Stimulated activated CD8-positive, alpha-beta memory T cell treated with anti-CD3 and anti-CD28 coated beads, Interleukin-7, amount 100 ng/mL, for 48 hours (primary cell): Measurements from ENCODE around the gene PTPRG.

Source experiments
- DNase-seq, 2 donors: peaks; one replicate each; pipeline ENCODE4 v3.0.0-alpha.2; 2020; ENCODE audit warnings: low read depth in 1 of 2; ENCODE audit errors: extremely low read depth in 1 of 2

The PTPRG gene

DNA sequence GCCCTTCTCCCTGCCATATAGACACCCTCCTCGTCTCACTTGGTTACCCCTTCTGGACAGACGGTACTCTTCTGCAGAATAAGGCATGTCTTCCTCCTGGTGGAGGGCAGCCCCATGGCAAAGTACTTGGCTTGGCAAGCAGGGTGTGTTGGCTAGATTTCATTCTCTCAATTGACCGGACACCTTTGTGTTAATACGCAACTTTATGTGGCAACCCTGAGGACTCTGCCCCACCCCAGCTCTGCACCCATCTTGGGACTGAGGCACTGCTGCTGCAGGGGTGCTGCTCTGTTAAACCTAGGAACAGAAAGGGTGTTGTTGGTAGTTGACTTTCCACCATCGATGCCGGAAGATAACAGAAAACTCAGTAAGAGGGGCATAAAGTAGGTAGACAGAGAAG, 55.2 kb downstream of the PTPRG start:
- DNase-seq, result no peak

- no peak for DNase-seq
Observed at GRCh38 chr3:61617041-61617440, 55.7 kb downstream of the PTPRG start.

DNA sequence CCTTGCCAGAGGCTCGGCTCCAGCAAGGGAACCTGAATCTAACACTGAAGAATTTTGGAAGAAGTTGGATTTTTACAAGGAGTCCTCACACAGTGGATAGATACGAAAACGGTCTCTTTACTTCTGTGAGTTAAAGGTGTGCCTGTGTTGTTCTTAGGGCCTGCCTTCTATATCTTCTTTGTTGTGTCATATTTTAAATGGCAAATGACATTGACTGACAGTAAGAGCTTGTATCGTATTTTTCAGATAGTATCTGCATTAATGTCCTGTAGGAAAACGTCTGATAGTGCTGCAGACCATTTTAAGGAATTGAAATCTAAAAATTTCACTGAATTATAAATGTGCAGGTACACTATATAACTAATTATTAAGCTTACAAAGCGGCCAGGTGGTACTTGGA, 56.3 kb downstream of the PTPRG start:
- DNase-seq, result no peak

DNA sequence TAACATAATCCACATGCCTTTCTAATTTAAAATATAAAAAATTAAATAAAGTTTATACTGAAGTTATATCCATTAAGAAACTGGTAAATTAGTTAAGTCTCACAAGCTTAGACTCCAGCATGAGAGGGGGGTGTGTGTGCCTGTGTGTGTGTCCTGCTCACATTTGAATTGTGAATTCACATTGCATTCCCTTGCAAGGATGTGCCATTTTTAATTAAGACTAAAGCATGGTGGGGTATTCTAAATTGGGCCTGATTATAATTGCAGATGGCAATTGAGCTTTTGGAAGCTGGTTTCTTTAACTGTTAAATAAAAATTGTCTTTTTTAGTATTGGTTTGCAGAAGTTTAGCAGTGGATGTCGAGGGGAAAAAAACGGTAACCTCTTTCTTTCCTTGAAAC, 56.9 kb downstream of the PTPRG start:
- DNase-seq, result no peak

DNA sequence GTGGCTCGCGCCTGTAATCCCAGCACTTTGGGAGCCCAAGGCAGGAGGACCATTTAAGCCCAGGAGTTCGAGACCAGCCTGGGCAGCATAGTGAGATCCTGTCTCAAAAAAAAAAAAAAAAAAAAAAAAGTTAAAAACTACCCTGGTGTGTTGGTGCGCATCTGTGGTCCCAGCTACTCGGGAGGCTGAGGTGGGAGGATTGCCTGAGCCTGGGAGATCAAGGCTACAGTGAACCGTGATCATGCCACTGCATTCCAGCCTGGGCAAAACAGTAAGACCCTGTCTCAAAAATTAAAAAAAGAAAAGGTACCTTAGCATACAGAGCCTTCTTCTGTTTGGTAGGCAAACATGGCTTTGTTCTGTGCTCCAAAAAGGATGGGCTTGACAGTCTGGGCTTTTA, 57.5 kb downstream of the PTPRG start:
- no peak for DNase-seq

DNA sequence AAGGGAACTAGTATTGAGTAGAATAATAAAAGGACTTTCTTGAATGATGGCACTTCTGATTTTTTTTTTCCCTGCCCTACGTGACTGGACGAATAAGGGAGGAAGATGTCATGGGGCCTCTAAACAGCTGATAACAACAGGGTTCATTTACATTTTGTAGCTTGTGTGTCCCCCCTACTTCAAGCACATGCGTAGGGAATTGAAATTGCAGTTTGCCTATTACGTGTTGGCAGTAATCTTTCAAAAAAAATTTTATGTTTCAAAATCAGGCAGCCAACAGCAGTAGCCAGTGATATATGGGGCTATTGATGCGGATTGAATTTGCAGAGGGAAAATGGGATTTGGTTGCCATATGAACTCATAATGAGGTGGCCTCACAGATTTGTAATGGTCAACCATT, 58.7 kb downstream of the PTPRG start:
- no peak for DNase-seq

- no peak for DNase-seq
Observed at GRCh38 chr3:61624300-61624699, 62.9 kb downstream of the PTPRG start.

GRCh38 chr3:61625429-61625828, 64.1 kb downstream of the PTPRG start:
- no peak for DNase-seq

DNA sequence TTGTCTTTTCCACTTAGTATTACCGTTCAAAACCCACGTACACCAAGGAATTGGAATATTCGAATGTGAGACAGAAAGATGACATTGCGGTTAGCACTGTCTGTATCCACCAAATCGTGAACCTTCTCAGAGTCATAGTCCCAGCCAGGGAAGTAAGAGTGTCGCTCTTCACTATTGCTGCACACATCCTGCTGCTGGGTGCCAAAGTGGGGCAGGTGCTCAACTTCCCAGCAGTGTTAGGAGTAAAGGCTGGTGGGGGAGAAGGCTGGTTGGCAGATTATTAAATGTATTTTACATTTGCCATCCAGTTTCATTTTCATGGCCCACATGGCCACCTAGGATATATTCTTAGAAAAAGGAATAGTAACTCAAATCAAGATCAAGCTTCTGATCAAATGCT, 65.1 kb downstream of the PTPRG start:
- DNase-seq, result no peak

DNA sequence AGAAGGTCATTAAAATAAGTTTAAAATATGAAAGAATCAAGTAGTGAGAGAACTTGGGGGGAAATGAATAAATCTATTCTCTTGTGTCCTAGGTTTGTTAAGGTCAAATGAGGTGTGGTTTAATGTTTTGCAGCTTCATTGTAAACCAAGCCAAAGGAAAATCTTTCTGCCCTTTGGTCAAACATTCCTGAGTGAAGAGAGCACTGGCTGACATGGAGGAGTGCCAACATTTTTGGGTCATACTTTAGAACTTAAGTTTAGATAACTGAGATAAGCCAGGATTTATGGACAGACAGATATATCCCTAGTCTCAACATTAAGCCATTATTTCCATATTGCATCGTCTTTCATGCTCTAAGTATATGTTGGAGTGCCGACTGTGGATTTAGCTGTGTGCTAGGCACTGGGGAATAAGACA, 66.4 kb downstream of the PTPRG start:
- no peak for DNase-seq

GRCh38 chr3:61628636-61629035, 67.3 kb downstream of the PTPRG start:
- no peak for DNase-seq

DNA sequence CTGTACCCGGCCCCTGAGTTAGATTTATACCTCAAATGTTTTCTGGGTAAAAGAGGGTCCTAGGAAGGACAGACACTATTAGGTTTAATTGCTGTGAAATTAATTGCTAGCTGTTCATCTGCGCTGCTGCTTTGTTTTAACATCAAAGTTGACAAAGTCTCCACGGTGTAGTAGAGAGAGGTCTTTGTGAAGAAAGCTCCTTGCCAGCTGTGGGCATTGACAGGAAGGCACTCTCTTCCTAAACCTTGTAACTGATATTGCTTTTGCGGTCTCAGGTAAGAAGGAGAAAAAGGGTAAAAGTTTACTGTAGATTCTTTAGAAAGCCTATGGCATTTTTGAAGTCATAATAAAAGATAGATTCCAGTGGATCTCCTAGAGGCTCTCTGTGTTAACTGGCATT, 68.1 kb downstream of the PTPRG start:
- no peak for DNase-seq

DNA sequence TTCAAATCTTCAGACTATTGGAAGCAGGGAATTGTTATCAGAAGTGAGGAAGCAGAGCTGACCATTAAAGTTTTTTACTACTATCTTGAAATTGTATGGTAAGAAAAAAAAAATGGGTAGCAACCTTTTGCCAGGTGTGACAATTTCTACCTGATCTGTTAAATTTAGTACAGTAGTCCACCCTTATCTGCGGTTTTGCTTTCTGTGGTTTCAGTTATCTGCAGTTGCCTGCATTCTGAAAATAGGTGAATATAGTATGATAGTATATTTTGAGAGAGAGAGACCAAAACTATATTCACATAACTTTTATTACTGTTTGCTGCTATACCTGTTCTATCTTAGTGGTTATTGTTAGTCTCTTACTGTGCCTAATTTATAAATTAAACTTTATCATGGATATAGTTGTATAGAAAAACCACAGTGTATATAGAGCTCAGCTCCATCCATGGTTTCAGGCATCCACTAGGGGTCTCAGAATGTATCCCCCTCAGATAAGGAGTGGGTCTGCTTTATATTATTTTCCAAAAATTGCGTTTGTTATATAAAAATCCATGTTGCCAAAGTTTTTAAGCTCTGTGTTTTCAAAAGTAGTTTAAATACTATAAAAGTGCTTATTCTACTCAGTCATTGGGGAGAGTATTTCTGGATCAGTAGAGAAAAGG, 69.9 kb downstream of the PTPRG start:
- DNase-seq, result no peak

DNA sequence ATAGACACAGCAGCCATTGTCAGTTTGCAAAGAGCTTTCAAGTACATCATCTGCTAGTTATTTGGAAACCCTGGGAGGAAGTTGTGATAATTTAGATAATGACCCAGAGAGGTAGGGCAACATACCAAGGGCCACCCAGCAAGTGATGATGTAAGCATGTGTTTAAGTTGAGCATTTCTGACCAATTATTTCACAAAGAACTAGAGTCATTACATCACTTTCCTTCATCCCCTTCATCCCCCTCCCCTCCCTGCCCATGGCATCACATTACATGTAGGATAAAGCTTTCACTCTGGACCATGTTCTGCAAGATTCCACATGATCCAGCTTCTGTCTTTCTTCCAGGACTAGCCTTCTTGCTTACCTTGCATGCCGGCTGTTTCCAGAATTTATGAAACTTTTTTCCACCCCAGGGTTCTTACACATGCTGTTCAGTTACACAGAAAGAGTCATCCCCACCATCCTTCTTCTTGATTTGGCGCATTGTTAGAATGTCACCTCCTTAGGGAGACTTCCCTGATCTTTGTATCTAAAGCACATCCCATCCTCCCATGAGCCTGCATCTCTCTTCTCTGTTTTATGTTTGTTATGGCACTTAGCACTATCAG, 71.3 kb downstream of the PTPRG start:
- no peak for DNase-seq

DNA sequence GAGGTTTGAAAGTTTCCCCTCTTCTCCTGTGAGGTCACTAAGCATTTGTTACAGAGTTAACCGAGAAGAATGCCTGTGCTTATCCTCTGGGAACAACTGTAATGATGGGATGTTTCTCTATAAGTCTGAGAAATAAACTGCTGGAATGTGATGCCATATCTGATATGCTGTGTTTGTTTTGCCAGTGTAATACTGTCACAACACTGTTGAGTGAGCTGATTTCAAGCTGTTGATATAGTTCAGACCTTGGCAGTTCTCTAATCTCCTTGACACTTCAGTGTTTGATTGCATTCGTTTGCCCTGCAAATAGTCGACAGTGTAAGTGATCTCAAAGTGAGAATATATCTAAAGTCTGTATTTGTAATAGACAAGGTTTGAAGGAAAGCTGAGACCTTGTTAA, 73.3 kb downstream of the PTPRG start:
- no peak for DNase-seq

DNA sequence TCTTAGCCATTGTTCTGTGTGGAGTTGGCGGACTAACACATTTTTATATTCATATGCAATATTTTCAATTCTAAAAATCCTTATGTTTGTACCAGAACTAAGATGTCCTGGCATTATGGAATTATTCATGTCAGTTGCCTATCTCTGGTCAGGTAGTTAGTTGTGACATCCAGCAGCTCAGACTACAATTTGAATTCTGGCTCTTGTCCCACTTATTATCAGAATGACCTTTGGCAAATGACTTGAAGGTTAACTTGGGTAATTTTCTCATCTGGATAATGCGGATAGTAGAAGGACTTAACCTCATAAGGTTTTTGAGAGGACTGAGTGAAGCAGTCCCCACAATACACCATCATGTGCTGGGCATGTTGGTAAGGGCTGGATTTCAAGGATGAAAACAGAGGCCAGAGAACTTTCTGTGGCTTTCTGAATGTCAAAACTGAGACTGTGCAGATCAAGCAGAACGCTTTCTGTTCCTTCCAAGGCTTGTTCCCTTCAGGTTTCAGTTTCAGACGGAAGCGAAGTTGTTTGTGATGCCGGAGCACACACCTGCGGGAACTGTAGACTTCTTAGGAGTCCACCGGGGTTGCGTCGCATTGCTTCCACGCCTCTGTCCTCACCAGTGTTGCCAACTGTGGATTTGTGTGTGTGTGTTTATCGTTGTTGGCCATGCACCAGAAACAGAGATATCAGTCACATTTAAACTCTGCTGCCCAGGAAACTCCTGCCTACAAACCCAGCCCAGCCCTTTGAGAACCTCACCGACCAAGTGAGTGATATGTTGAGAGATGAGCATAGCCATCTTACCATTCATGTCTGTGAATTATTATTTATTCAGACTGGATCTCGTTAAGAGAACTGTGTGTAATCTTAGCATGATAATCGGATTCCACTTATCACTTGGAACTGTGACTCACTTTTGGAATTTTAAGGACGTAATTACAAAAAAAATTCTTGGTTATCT, 76.0 kb downstream of the PTPRG start:
- DNase-seq, result no peak

DNA sequence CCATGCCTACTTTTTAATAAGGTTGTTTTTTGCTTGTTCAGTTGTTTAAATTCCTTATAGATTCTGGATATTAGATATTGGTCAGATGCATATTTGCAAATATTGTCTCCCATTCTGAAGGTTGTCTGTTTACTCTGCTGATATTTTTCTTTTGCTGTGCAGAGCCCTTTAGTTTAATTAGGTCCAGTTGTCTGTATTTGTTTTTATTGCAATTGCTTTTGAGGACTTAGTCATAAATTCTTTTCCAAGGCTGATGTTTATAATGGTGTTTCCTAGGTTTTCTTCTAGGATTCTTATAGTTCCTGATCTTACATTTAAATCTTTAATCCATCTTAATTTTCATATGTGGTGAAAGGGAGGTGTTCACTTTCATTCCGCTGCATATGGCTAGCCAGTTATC, 77.4 kb downstream of the PTPRG start:
- DNase-seq, result no peak

- no peak for DNase-seq
Observed at GRCh38 chr3:61639991-61640390, 78.6 kb downstream of the PTPRG start.

GRCh38 chr3:61645148-61645547, 83.8 kb downstream of the PTPRG start:
- no peak for DNase-seq

DNA sequence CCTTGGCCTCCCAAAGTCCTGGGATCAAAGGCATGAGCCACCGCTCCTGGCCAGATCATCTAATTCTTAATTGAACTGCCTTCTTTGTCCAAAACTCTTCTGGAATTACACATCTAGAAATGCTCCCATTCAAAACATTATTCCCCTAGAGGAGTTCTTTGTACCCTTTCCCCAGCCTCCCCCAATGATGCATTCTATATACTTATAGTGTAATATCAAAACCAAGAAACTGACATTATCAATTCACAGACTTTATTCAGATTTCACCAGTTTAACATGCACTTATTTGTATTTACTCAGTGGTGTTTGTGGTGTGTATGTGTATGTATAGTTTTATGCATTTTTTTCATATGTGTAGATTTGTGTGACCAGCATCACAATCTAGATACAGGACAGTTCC, 85.0 kb downstream of the PTPRG start:
- DNase-seq, result no peak

- DNase-seq, result no peak
Observed at GRCh38 chr3:61646851-61647525, 85.6 kb downstream of the PTPRG start.
